ENCODE measurements around the gene KCNA5. TPM values are rescaled to one million over a fixed set of nuclear protein-coding genes. Genes with fewer than 3 reads are reported as not detected.
A peak's percentile ranks its signal among the peaks of the same experiment; 100 is the strongest.

KCNA5 gene
- total and polyA plus RNA-seq, 2 of the 13 experiments (the other 11 are each of a cell fraction or from before 2014, with no cell fraction given) = not detected

GRCh38 chr12:5081016-5081415, 37.3 kb downstream of the KCNA5 start:
- intact Hi-C loops (cut with micrococcal nuclease; ENCODE audit: unreplicated experiment) (no loop called here), in situ Hi-C loops (cut with HindIII; ENCODE audit: extremely low pct_ligation_motif_present, low pct_unique_long_range_greater_than_20kb) (no loop called here)
- no peaks in the 10 kb centered on the region for H3K79me2 ChIP-seq (ENCODE audit: insufficient read depth, low read length)
- ChIA-PET CTCF (ENCODE audit: low intra/inter-chr PET ratio, low total read pairs) (interaction anchor here (1.1 kb wide), 1 partner anchor 60 kb away, joined by 3 read pairs; no protein-coding TSS in a partner anchor), POLR2A (no interaction called here)
- no peak overlapping the region for H3K27ac ChIP-seq (ENCODE audit: extremely low read length, insufficient read depth, low read length)
- no peak overlapping the region for H2AFZ ChIP-seq (ENCODE audit: low read length)
- H3K27me3 ChIP-seq (ENCODE audit: control insufficient read depth in 1 of 2, insufficient read depth in 2 of 2, low read length in 2 of 2) = peaks cover 2 to 17% of the 10 kb centered on the region in 2 experiments; a peak in 3 of 5 replicates
- TF ChIP-seq ZNF550 (CRISPR knock-in tag; IDR thresholded peaks at IDR 0.05; ENCODE audit: borderline replicate concordance) (no peak), CREB1 (IDR thresholded peaks at IDR 0.05) (peak; percentile 43; the same call in 1 of the 2 replicates), CREB1 (CRISPR knock-in tag; IDR thresholded peaks at IDR 0.05) (no peak), ARNT2 (CRISPR knock-in tag; IDR thresholded peaks at IDR 0.05; ENCODE audit: low read depth) (no peak)
- no peak overlapping the region for H3K4me2 ChIP-seq (ENCODE audit: low read depth, low read length)
- H3K9me3 ChIP-seq (ENCODE audit: low read length) = no peaks in the 10 kb centered on the region
- no peak for ATAC-seq
- no peak overlapping the region for H3K9ac ChIP-seq (ENCODE audit: insufficient read depth, low read depth, low read length)
- DNase-seq (ENCODE audit: low spot score) = no peak
- no peak for FAIRE-seq
- H4K20me1 ChIP-seq (ENCODE audit: insufficient read depth, low read length) = no peaks in the 10 kb centered on the region
- no peaks in the 10 kb centered on the region for H3K4me1 ChIP-seq (ENCODE audit: insufficient read depth, low read length)
- BruUV-seq (replicated peaks) = no TSS peak
- no peak overlapping the region for H3K4me3 ChIP-seq (replicated peaks in 1 of 3; ENCODE audit: insufficient read depth in 1 of 3, low read depth in 2 of 3, low read length in 3 of 3)
- WGBS (ENCODE audit: low lambda C conversion rate) = 16% methylated on average over 12 of the region's 12 CpGs
- H3K36me3 ChIP-seq (replicated peaks in 1 of 2; ENCODE audit: control insufficient read depth in 1 of 2, insufficient read depth in 2 of 2, low read length in 2 of 2) = no peaks in the 10 kb centered on the region

GRCh38 chr12:5083955-5084849, 40.5 kb downstream of the KCNA5 start:
- POLR2A ChIA-PET = no interaction called here
- CTCF ChIA-PET (ENCODE audit: low intra/inter-chr PET ratio, low total read pairs) = interaction anchor here (1.9 kb wide), 1 partner anchor 62 kb away, joined by 25 read pairs; no protein-coding TSS in a partner anchor
- peak; percentile 24 for DNase-seq (ENCODE audit: low spot score)
- TF ChIP-seq SMC3 (IDR thresholded peaks at IDR 0.05; ENCODE audit: low read length) (peak; percentile 60), FOXC1 (CRISPR knock-in tag; IDR thresholded peaks at IDR 0.05; ENCODE audit: borderline replicate concordance) (no peak), SMAD3 (CRISPR knock-in tag; IDR thresholded peaks at IDR 0.05) (no peak), PRMT3 (CRISPR knock-in tag; IDR thresholded peaks at IDR 0.05; ENCODE audit: borderline replicate concordance, low read depth) (no peak), HES4 (CRISPR knock-in tag; IDR thresholded peaks at IDR 0.05; ENCODE audit: borderline replicate concordance) (no peak), ZNF44 (CRISPR knock-in tag; IDR thresholded peaks at IDR 0.05) (no peak), ZFAT (CRISPR knock-in tag; conservative IDR thresholded peaks at IDR 0.05) (no peak)
- TF ChIP-seq, protein P1, sequence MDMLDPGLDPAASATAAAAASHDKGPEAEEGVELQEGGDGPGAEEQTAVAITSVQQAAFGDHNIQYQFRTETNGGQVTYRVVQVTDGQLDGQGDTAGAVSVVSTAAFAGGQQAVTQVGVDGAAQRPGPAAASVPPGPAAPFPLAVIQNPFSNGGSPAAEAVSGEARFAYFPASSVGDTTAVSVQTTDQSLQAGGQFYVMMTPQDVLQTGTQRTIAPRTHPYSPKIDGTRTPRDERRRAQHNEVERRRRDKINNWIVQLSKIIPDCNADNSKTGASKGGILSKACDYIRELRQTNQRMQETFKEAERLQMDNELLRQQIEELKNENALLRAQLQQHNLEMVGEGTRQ (IDR thresholded peaks at IDR 0.05; ENCODE audit: low read depth, low read length) = no peak
- TF ChIP-seq, protein P1 (CRISPR knock-in tag; IDR thresholded peaks at IDR 0.05; ENCODE audit: borderline replicate concordance) = no peak
- TF ChIP-seq, protein P2, sequence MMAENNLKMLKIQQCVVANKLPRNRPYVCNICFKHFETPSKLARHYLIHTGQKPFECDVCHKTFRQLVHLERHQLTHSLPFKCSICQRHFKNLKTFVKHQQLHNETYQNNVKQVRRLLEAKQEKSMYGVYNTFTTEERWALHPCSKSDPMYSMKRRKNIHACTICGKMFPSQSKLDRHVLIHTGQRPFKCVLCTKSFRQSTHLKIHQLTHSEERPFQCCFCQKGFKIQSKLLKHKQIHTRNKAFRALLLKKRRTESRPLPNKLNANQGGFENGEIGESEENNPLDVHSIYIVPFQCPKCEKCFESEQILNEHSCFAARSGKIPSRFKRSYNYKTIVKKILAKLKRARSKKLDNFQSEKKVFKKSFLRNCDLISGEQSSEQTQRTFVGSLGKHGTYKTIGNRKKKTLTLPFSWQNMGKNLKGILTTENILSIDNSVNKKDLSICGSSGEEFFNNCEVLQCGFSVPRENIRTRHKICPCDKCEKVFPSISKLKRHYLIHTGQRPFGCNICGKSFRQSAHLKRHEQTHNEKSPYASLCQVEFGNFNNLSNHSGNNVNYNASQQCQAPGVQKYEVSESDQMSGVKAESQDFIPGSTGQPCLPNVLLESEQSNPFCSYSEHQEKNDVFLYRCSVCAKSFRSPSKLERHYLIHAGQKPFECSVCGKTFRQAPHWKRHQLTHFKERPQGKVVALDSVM (CRISPR knock-in tag; IDR thresholded peaks at IDR 0.05) = no peak

More at GRCh38 chr12:5083955-5084849, 40.5 kb downstream of the KCNA5 start:
- Histone ChIP-seq H3K9me3 (ENCODE audit: low read length) (no peaks in the 10 kb centered on the region), H3K79me2 (ENCODE audit: insufficient read depth, low read length) (no peaks in the 10 kb centered on the region), H3K27me3 (ENCODE audit: control insufficient read depth in 1 of 2, insufficient read depth in 2 of 2, low read length in 2 of 2) (peaks cover 2 to 10% of the 10 kb centered on the region in 2 experiments; a peak in 2 of 5 replicates), H3K4me1 (ENCODE audit: insufficient read depth, low read length) (no peaks in the 10 kb centered on the region), H2AFZ (ENCODE audit: low read length) (no peak overlapping the region), H3K36me3 (replicated peaks in 1 of 2; ENCODE audit: control insufficient read depth in 1 of 2, insufficient read depth in 2 of 2, low read length in 2 of 2) (no peaks in the 10 kb centered on the region), H3K27ac (ENCODE audit: extremely low read length, insufficient read depth, low read length) (no peak overlapping the region), H4K20me1 (ENCODE audit: insufficient read depth, low read length) (no peaks in the 10 kb centered on the region), H3K4me3 (replicated peaks in 1 of 3; ENCODE audit: insufficient read depth in 1 of 3, low read depth in 2 of 3, low read length in 3 of 3) (no peak overlapping the region), H3K9ac (ENCODE audit: insufficient read depth, low read depth, low read length) (no peak overlapping the region), H3K4me2 (ENCODE audit: low read depth, low read length) (no peak overlapping the region)
- 8% methylated on average over 11 of the region's 11 CpGs for WGBS (ENCODE audit: low lambda C conversion rate)
- FAIRE-seq (peak; percentile 64), ATAC-seq (peak; percentile 59; the same call in 2 of the 3 replicates)
- in situ Hi-C loops (cut with HindIII; ENCODE audit: extremely low pct_ligation_motif_present, low pct_unique_long_range_greater_than_20kb) = no loop called here
- intact Hi-C loops (cut with micrococcal nuclease; ENCODE audit: unreplicated experiment) = loop anchor here (1.0 kb wide), 2 partner anchors 62 to 227 kb away; no protein-coding TSS in a partner anchor
- no TSS peak for BruUV-seq (replicated peaks)

All from HepG2 (cell line).